ENCODE results near the gene WNK2.

Gene WNK2

GRCh38 chr9:93303258-93303771 is 119.4 kb downstream of the WNK2 start:
- peaks cover 62% of the 10 kb centered on the region for H3K4me1 ChIP-seq (ENCODE audit: control insufficient read depth, low read length)
- H3K4me3 ChIP-seq (ENCODE audit: low read length), result no peak overlapping the region
- peaks cover 26% of the 10 kb centered on the region for H3K36me3 ChIP-seq (ENCODE audit: control insufficient read depth, low read length)
- H3K4me2 ChIP-seq (ENCODE audit: low read length), result no peak overlapping the region
- peaks cover 3% of the 10 kb centered on the region; the same call in 1 of the 2 replicates for H3F3A ChIP-seq (ENCODE audit: control insufficient read depth, insufficient read depth)
- no peaks in the 10 kb centered on the region for H3K9me2 ChIP-seq (replicated peaks; ENCODE audit: control insufficient read depth, low read length)
- no peaks in the 10 kb centered on the region for H3K9me3 ChIP-seq (ENCODE audit: control insufficient read depth, insufficient read depth, low read length)
- no peak for TF ChIP-seq EZH2phosphoT487 (IDR thresholded peaks at IDR 0.05; ENCODE audit: borderline replicate concordance, low read length)
- TF ChIP-seq, protein P1, sequence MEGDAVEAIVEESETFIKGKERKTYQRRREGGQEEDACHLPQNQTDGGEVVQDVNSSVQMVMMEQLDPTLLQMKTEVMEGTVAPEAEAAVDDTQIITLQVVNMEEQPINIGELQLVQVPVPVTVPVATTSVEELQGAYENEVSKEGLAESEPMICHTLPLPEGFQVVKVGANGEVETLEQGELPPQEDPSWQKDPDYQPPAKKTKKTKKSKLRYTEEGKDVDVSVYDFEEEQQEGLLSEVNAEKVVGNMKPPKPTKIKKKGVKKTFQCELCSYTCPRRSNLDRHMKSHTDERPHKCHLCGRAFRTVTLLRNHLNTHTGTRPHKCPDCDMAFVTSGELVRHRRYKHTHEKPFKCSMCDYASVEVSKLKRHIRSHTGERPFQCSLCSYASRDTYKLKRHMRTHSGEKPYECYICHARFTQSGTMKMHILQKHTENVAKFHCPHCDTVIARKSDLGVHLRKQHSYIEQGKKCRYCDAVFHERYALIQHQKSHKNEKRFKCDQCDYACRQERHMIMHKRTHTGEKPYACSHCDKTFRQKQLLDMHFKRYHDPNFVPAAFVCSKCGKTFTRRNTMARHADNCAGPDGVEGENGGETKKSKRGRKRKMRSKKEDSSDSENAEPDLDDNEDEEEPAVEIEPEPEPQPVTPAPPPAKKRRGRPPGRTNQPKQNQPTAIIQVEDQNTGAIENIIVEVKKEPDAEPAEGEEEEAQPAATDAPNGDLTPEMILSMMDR (IDR thresholded peaks at IDR 0.05; ENCODE audit: low read depth, low read length, poor library complexity, severe bottlenecking), result no peak
- H4K20me1 ChIP-seq (ENCODE audit: control insufficient read depth, insufficient read depth, low read depth, low read length), result no peaks in the 10 kb centered on the region
- H3K27me3 ChIP-seq (ENCODE audit: control insufficient read depth, low read length), result no peaks in the 10 kb centered on the region
- H3K79me2 ChIP-seq (ENCODE audit: control insufficient read depth, low read length), result no peaks in the 10 kb centered on the region
- no peak overlapping the region for H3K27ac ChIP-seq (ENCODE audit: low read depth, low read length)

DNA sequence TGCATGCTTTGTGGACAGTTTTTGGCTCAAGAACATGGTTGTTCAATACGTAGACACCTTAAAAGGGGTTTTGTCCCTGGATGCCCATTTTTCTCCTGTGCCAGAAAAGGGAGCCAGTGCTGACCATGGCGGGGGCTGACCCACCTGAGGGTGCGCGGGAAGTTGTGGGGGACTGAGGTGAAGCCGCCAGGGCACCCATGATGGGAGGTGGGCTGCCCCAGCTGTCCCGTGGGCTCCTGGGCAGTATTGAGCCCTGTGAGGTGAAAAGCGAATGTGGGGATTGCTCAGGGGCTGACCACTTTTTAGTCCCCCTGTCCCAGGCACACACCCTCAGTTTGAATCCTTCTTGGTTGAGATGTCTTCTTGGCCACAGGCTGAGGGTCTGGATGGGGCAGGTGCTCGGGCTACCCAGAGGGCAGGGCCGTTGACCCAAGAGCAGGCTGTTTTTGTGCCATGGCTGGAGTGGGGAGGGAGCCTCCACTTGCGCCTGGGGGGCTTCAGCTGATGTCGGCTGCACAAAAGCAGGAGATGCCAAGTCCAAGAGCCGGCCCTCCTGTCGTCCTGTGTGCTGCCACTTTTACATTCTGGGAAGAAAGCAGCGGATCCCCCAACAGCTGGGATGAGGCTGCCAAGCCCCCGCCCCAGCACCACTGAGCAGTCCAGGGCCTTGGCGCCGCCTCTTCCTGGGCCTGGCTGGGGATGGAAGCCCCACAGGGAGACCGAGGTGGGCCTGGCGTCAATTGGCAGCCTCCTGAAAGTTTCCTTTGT is 120.1 kb downstream of the WNK2 start:
- Histone ChIP-seq H3K9me2 (replicated peaks; ENCODE audit: control insufficient read depth, low read length) (no peaks in the 10 kb centered on the region), H3K36me3 (ENCODE audit: control insufficient read depth, low read length) (peaks cover 23% of the 10 kb centered on the region), H3K27me3 (ENCODE audit: control insufficient read depth, low read length) (no peaks in the 10 kb centered on the region), H3K27ac (ENCODE audit: low read depth, low read length) (no peak overlapping the region), H3K4me3 (ENCODE audit: low read length) (no peak overlapping the region), H3K9me3 (ENCODE audit: control insufficient read depth, insufficient read depth, low read length) (no peaks in the 10 kb centered on the region), H4K20me1 (ENCODE audit: control insufficient read depth, insufficient read depth, low read depth, low read length) (no peaks in the 10 kb centered on the region), H3F3A (ENCODE audit: control insufficient read depth, insufficient read depth) (peaks cover 3% of the 10 kb centered on the region; the same call in 1 of the 2 replicates), H3K79me2 (ENCODE audit: control insufficient read depth, low read length) (no peaks in the 10 kb centered on the region), H3K4me1 (ENCODE audit: control insufficient read depth, low read length) (peaks cover 55% of the 10 kb centered on the region), H3K4me2 (ENCODE audit: low read length) (no peak overlapping the region)
- TF ChIP-seq, protein P1 (IDR thresholded peaks at IDR 0.05; ENCODE audit: low read depth, low read length, poor library complexity, severe bottlenecking), result no peak
- TF ChIP-seq EZH2phosphoT487 (IDR thresholded peaks at IDR 0.05; ENCODE audit: borderline replicate concordance, low read length), result no peak

DNA sequence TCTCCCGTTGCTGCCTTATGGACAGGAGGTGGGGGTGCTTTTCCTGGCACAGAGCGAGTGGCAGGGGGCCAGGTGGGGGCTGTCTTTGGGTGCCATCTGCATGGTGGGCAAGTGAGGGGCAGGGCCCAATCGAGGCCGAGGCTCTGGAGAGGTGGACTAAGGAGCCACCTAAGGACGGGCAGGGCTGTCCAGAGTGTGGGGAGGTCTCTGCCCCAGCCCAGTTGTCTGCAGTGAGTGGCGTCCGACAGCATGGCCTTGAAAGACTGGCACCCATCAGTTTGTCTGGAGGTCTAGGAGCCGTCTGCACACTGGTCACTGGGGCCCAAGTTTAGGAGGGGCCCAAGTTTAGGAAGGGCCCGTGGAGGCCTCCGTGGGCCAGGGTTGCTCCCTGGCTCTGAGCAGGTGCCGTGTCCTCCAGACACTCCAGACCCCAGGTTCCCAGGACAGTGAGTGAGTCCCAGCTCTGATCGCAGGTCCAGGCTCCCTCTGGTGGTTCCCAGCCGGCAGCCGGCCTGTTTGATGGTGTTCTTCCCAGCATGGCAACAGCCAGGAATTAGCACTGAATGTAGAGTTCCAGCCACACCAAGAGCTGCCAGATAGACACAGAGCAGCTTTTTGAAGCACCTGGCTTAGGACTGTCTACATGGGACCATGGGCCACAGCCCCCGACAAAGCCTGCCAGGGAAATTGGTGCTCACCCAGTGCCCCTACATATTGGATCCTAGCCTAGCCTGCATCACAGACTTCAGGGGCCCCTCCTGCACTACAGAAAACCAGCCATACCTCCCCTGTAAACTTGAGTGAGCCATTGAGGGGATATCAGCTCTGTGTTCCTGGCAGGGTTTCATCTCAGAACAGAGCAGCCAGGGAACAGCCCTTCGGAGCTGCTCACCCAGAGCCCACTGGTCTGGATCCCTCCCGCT is 120.9 kb downstream of the WNK2 start:
- H3K9me2 ChIP-seq (replicated peaks; ENCODE audit: control insufficient read depth, low read length), result no peaks in the 10 kb centered on the region
- no peak overlapping the region for H3K4me2 ChIP-seq (ENCODE audit: low read length)
- H3K27ac ChIP-seq (ENCODE audit: low read depth, low read length), result no peak overlapping the region
- H3K36me3 ChIP-seq (ENCODE audit: control insufficient read depth, low read length), result peaks cover 21% of the 10 kb centered on the region
- H3K9me3 ChIP-seq (ENCODE audit: control insufficient read depth, insufficient read depth, low read length), result no peaks in the 10 kb centered on the region
- no peak for TF ChIP-seq EZH2phosphoT487 (IDR thresholded peaks at IDR 0.05; ENCODE audit: borderline replicate concordance, low read length)
- TF ChIP-seq, protein P1 (IDR thresholded peaks at IDR 0.05; ENCODE audit: low read depth, low read length, poor library complexity, severe bottlenecking), result peak; percentile 59
- no peaks in the 10 kb centered on the region for H4K20me1 ChIP-seq (ENCODE audit: control insufficient read depth, insufficient read depth, low read depth, low read length)
- H3K4me3 ChIP-seq (ENCODE audit: low read length), result no peak overlapping the region
- H3K79me2 ChIP-seq (ENCODE audit: control insufficient read depth, low read length), result no peaks in the 10 kb centered on the region
- H3F3A ChIP-seq (ENCODE audit: control insufficient read depth, insufficient read depth), result peaks cover 8% of the 10 kb centered on the region
- H3K27me3 ChIP-seq (ENCODE audit: control insufficient read depth, low read length), result no peaks in the 10 kb centered on the region
- H3K4me1 ChIP-seq (ENCODE audit: control insufficient read depth, low read length), result peaks cover 49% of the 10 kb centered on the region

All from DOHH2 (cell line).